GM12873 (cell line): ENCODE measurements around the gene MGMT.

Experiments
- CTCF ChIP-seq: IDR thresholded peaks from 2 replicates; pipeline ENCODE4 v1.5.1; 2012; ENCODE audit warnings: low read depth, mild to moderate bottlenecking, moderate library complexity, low read length, control low read depth; ENCODE audit not compliant: insufficient read depth; ENCODE audit errors: missing control alignments

The MGMT gene

GRCh38 chr10:129562487-129562886, 95.4 kb downstream of the MGMT start:
- no peak for TF ChIP-seq CTCF

DNA sequence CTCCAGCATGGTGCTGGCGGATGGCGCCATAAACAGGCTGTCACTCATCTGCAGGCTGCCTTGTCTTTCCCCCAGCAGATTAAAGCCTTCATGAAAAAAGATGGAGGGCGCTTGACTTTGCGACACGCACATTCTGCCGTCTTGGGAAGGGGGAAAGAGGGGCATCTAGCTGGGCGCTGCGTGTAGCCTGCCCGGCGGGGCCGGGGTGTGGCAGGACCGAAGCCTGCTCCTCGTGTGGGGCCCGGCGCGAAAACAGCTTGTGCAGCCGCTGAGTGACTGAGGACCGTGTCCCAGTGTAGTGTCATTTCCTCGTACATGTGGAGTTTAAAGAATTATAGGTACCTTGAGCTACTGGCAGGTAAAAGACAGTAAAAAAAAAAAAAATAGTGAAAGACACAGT, 97.9 kb downstream of the MGMT start:
- no peak for TF ChIP-seq CTCF

DNA sequence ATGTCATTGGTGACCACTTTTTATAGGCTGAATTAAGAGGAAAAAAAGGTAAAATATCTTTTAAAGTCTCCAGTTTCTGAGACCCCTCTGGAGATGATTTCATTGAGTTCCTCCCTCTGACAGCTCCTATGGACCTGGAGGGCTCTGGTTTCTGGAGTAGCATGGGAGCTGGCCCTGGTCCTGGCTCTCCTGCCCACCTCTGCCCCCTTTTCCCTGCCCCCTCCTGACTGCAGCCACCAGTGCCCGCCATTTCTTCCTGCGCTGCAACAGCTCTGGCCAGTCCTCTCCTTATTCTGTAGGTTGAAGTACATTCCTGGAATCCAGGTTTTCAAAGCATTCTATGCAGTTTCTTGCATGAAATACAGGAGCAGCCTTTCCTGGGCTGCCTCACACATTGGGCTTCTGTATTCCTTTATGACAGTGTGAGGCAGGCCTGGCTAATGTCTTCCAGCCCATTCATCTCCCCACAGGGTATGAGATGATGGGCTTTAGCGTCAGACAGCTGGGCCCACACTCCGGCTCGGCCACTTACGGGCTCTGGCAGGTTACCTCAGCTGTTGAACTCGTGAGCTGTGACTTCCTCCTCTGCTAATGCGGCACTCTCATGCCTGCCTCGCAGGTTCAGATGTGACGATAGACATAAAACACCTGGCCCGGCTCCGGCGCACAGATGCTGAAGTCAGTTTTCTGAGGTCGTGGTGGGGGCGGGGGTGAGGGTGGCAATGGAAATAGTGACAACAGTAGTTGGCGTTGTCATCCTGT, 101.7 kb downstream of the MGMT start:
- TF ChIP-seq CTCF, result no peak

GRCh38 chr10:129570185-129570584, 103.1 kb downstream of the MGMT start:
- no peak for TF ChIP-seq CTCF

- no peak for TF ChIP-seq CTCF
Measured at GRCh38 chr10:129579228-129579627, 112.2 kb downstream of the MGMT start.

DNA sequence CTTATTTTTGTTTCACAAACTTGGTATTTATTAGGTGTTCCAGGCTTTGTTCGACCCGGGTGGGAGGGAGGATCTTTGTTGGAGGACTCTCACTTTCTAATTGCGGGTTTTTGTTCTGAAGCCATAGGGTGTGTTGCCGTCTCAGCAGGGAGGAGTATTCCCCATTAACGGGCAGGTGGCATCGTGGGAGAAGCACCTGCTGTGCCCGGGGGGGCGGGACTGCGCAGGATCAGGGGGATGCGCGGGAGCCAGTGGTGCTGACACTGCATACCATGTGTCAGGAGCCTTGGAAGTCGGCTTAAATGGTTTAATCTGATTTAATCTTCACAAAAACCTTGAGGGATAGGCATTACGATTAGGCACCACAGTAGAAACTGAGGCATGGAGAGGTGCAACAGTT, 113.0 kb downstream of the MGMT start:
- TF ChIP-seq CTCF, result no peak

DNA sequence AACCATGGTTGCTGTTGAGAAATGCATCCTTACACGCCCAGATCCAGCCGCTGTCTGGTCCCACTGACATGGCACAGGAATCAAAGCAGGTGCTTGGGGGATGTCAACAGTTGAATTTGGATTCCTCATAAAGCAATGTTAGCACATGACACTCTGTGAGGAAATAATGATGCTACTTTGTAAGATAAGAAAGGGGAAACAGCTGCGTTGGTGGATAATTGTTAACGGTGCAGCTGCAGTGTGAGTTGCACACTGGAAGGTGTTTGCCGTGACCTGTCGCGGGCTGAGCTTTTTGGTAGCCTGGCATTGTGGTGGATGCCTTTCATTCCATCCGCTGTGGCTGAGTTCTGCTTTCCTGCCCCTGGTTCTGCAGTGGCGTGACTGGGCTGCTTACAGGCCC, 113.9 kb downstream of the MGMT start:
- no peak for TF ChIP-seq CTCF
